Nephron (organoid): ENCODE data around the gene DDN.
A peak's percentile ranks its signal among the peaks of the same experiment; 100 is the strongest.

Experiments
- H3K27ac Mint-ChIP-seq, 3 experiments: 2 replicates each; pipeline ENCODE4 v1.8.0; 2020; ENCODE audit warnings: mixed read lengths in 3 of 3, mild to moderate bottlenecking in 2 of 3, moderate library complexity in 1 of 3
- H3K27me3 Mint-ChIP-seq: 2 replicates; pipeline ENCODE4 v1.8.0; 2021; ENCODE audit warnings: low read depth, mild to moderate bottlenecking, moderate library complexity, mixed read lengths
- H3K36me3 Mint-ChIP-seq: 2 replicates; pipeline ENCODE4 v1.8.0; 2020; ENCODE audit warnings: low read depth, mixed read lengths
- H3K4me1 Mint-ChIP-seq: 2 replicates; pipeline ENCODE4 v1.8.0; 2020; ENCODE audit warnings: mixed read lengths
- H3K4me3 Mint-ChIP-seq, 3 experiments: 2 replicates each; pipeline ENCODE4 v1.8.0; 2020; ENCODE audit warnings: mild to moderate bottlenecking in 3 of 3, mixed read lengths in 3 of 3, moderate library complexity in 2 of 3
- H3K9me3 Mint-ChIP-seq: 2 replicates; pipeline ENCODE4 v1.8.0; 2020; ENCODE audit warnings: mixed read lengths
- CTCF ChIP-seq, 3 experiments: fragments of 200-600 bp; sonication (generic); IDR thresholded peaks; one replicate each; pipeline ENCODE4 v1.5.0; 2021; ENCODE audit warnings: antibody characterized with exemption in 3 of 3; ENCODE audit not compliant: unreplicated experiment in 3 of 3

DDN gene

GRCh38 chr12:48986720-48987291 is 12.4 kb downstream of the DDN start:
- Mint-ChIP-seq H3K4me1 (peaks cover 37% of the 10 kb centered on the region), H3K27me3 (peaks cover 93% of the 10 kb centered on the region), H3K36me3 (no peaks in the 10 kb centered on the region), H3K27ac (no peak overlapping the region), H3K4me3 (no peak overlapping the region), H3K9me3 (no peaks in the 10 kb centered on the region)
- TF ChIP-seq CTCF (IDR thresholded peaks at IDR 0.05; ENCODE audit: unreplicated experiment in 3 of 3): no peak

- H3K9me3 Mint-ChIP-seq: no peaks in the 10 kb centered on the region
- no peak overlapping the region for H3K27ac Mint-ChIP-seq
- H3K36me3 Mint-ChIP-seq: no peaks in the 10 kb centered on the region
- H3K27me3 Mint-ChIP-seq: peaks cover 98% of the 10 kb centered on the region
- H3K4me3 Mint-ChIP-seq: no peak overlapping the region
- peaks cover 43% of the 10 kb centered on the region for H3K4me1 Mint-ChIP-seq
- no peak for TF ChIP-seq CTCF (IDR thresholded peaks at IDR 0.05; ENCODE audit: unreplicated experiment in 3 of 3)
Measured at GRCh38 chr12:48985901-48986300, 13.3 kb downstream of the DDN start.

GRCh38 chr12:48985475-48985897 is 13.7 kb downstream of the DDN start:
- no peak overlapping the region for H3K27ac Mint-ChIP-seq
- peaks cover 47% of the 10 kb centered on the region for H3K4me1 Mint-ChIP-seq
- no peak for TF ChIP-seq CTCF (IDR thresholded peaks at IDR 0.05; ENCODE audit: unreplicated experiment in 3 of 3)
- no peaks in the 10 kb centered on the region for H3K36me3 Mint-ChIP-seq
- H3K4me3 Mint-ChIP-seq: no peak overlapping the region
- no peaks in the 10 kb centered on the region for H3K9me3 Mint-ChIP-seq
- peaks cover 98% of the 10 kb centered on the region for H3K27me3 Mint-ChIP-seq

- peaks cover 65% of the 10 kb centered on the region for H3K4me1 Mint-ChIP-seq
- H3K4me3 Mint-ChIP-seq: peak overlapping the region; percentile 19 to 78 (median 64)
- H3K27ac Mint-ChIP-seq: no peak overlapping the region
- no peaks in the 10 kb centered on the region for H3K9me3 Mint-ChIP-seq
- H3K27me3 Mint-ChIP-seq: peaks cover 98% of the 10 kb centered on the region
- H3K36me3 Mint-ChIP-seq: peaks cover 2% of the 10 kb centered on the region
- no peak for TF ChIP-seq CTCF (IDR thresholded peaks at IDR 0.05; ENCODE audit: unreplicated experiment in 3 of 3)
Measured at GRCh38 chr12:48982397-48983080, 16.6 kb downstream of the DDN start.

GRCh38 chr12:48981757-48982157 is 17.4 kb downstream of the DDN start:
- Mint-ChIP-seq H3K36me3 (peaks cover 6% of the 10 kb centered on the region), H3K27ac (no peak overlapping the region), H3K9me3 (no peaks in the 10 kb centered on the region), H3K4me1 (peaks cover 71% of the 10 kb centered on the region), H3K27me3 (peaks cover 98% of the 10 kb centered on the region), H3K4me3 (peak overlapping the region; percentile 19 to 78 (median 64))
- TF ChIP-seq CTCF (IDR thresholded peaks at IDR 0.05; ENCODE audit: unreplicated experiment in 3 of 3): no peak
